Activated CD4-positive, CD25-positive, alpha-beta regulatory T cell treated with anti-CD3 and anti-CD28 coated beads, Interleukin-2, amount 50 U/mL, for 16 hours (primary cell): ENCODE data around the gene HOXD12.

Experiments
- DNase-seq: peaks from one replicate; pipeline ENCODE4 v3.0.0-alpha.2; 2020; ENCODE audit warnings: low read depth, low spot score

Gene HOXD12

DNA sequence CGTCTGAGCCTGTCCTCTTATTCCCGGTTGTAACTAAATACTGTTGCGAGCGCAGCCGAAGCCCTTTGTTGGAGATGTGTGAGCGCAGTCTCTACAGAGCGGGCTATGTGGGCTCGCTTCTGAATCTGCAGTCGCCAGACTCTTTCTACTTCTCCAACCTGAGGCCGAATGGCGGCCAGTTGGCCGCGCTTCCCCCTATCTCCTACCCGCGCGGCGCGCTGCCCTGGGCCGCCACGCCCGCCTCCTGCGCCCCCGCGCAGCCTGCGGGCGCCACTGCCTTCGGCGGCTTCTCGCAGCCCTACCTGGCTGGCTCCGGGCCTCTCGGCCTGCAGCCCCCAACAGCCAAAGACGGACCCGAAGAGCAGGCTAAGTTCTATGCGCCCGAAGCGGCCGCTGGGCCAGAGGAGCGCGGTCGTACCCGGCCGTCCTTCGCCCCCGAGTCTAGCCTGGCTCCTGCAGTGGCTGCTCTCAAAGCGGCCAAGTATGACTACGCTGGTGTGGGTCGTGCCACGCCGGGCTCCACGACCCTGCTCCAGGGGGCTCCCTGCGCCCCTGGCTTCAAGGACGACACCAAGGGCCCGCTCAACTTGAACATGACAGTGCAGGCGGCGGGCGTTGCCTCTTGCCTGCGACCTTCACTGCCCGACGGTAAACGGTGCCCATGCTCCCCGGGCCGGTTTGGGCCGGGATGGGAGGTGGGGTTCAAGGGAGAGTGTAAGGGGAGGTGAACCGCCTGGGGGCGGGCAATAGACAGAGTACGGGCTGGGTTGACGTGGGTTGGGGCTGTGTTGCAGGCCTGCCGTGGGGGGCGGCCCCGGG lies at the start of gene HOXD12:
TSS of gene HOXD12 (plus strand) at position 68 of the 819 bp plus-strand sequence. CDS start at position 75, 7 bp downstream.
- no peak for DNase-seq

DNA sequence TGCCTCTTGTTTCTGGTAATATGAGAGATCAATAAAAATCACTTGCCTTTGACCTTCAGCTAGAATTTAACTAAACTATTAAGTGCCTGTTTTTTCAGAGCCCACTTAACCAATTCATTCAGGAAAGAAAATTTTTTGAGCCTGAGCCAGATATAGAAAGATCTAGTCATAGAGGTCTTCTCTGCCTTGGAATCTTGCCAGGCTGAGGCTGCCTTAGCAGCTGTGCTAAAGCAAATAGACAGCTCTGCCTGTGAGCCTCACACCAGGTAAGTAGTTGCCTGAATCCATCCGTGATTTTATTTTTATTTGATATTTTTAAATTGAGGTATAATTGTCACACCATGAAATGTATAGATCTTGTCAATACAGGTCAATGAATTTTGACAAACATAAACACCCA lies 43.2 kb upstream of the HOXD12 start:
- DNase-seq: no peak

GRCh38 chr2:176063958-176064357 lies 35.6 kb upstream of the HOXD12 start:
- no peak for DNase-seq

GRCh38 chr2:176066645-176067588 lies 32.7 kb upstream of the HOXD12 start:
- no peak for DNase-seq

DNA sequence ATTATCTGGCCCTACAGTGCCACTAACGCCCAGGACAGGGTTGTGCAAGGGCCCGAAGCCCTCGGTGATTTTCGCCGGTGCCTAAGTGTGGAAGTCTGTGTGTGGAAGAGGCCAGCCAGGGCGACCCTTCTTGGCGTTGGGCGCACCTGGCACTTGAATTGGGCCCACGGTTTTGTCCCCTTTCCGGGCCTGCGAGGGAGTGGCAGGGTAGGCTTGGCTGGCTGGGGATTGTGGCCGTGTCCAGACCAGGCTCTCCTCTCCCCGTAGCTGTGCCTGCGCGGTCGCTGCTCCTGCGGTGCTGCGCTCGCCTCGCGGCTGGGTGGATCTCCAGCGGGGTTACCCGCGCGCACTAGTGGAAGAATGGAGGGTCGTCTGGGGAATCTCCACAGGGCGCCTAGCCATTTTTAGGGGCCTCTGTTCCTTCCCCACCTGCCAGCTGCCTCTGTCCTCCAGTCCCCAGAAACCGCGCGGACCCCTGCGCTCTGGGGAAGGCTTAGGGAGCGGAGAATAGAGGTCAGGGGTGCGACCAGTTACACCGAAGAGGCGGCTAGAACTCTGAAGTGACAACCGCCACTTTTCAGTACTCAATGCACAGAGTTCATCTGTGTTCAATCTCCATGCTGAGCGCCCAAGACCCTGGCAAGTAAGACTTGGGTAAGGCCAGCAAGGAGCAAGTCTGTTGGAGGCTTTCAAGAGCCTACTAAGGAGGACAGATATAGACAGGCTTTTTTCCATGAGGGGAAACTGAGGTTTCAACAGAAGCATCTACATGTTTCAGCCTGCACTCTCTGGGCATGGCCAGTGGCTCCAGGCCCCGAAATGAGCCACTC lies 31.8 kb upstream of the HOXD12 start:
- DNase-seq: no peak

GRCh38 chr2:176068419-176068832 lies 31.2 kb upstream of the HOXD12 start:
- DNase-seq: no peak

DNA sequence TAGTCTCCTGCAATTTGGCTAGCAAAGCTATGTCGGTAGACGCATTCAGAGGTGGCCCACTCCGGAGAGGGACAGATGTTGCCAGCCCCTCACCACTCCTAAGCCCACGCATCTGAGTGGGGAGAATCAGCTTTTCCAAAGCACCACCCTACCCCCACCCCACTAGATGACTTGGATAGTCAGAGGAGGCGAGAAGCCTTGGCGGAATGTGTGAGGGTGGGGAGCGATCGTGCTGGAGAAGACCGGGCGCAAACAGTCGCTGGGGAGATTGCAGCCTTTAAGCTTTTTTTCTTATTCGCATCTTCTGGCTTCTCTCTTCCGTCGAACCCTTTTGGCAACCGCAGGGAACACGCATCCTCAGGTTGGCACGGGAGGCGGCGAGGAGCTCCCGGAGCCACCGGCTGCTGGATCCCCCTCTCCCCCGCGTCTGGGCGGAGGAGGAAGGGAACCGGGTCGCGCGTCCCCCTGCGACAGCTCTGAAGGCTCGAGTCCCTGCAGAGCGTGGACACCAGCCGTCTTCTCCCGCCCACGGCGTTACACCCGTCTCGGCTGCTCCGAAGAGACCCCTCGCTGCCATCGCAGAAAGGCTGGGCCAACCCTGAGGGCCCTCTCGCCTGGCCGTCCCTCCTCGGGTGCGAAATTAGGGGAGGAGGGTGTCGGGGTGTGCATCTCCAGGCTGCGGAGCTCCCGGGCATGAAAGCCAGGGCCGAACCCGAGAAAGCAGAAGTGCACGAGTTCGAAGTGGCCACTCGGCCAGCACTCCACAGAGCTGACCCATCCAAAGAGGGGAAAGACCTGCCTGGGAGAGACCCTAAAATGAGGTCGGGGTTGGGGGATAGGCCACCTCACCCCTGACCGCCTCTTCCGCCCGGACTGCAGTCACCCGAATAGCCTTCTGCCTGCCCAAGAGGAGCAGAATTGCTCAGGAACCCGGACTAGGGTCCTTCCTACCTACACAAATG lies 28.0 kb upstream of the HOXD12 start:
- DNase-seq: no peak

GRCh38 chr2:176072292-176072669 lies 27.3 kb upstream of the HOXD12 start:
- no peak for DNase-seq

GRCh38 chr2:176072951-176073904 lies 26.4 kb upstream of the HOXD12 start:
- no peak for DNase-seq

DNA sequence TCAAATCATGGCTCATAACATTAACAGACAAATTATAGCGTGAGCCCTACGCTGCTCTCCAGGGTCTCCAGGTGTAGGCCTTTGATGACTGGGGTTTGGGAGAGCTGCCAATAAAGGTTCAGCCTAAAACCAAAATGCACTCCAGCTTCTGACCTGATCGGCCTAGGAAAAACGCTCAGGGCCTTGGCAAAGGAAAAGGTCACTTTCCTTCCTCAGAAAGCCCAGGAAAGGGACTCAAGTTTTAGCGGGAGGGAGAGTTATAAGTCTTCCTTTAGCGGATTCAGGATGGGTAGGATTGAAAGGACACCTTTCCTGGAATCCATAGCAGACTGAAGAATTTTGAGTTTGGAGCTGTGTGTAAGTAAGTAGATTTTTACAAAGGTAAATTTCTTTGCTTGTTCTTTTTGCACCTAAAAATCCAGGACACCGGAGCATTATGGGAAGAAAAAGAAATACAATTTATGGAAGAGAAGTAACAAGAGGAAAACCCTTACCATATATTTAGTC lies 24.6 kb upstream of the HOXD12 start:
- DNase-seq: no peak

DNA sequence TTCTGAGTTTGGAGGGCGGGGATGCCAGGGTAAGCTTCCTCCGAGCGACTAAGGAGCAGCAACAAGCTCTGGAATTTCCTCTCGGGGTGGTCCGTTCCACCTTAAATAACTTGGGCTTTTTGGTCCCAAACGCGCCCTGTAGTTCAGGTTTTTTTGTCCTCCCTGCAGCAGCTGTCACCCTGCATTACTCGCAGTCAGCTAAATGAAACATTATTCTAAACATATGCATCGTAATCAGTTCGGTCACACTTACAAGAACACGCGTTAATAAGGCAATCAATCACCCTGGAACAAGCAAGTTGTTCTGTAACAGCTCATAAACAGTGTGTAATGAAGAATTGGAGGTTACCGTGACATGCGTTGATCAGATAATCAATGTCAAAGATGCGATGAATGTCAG lies 24.1 kb upstream of the HOXD12 start:
- no peak for DNase-seq

DNA sequence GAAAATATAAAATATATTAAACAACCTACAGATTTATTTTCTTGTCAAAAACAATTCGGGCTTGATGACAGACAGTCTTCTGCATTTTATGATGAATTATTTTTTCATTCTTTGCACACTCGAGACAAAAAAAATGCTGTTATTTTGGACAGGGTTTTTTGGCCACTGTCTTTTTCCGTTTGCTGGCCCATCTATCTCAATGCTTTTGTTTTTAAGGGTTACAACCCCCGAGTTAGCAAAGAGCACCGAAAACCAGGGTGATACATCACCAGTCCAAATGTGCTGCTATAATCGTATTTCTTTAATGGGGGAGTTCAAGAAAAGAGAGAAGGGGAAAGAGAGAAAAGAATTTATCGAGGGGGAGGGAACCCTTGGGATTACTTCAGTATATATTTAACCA lies 23.5 kb upstream of the HOXD12 start:
- no peak for DNase-seq

GRCh38 chr2:176076796-176077195 lies 22.8 kb upstream of the HOXD12 start:
- no peak for DNase-seq

DNA sequence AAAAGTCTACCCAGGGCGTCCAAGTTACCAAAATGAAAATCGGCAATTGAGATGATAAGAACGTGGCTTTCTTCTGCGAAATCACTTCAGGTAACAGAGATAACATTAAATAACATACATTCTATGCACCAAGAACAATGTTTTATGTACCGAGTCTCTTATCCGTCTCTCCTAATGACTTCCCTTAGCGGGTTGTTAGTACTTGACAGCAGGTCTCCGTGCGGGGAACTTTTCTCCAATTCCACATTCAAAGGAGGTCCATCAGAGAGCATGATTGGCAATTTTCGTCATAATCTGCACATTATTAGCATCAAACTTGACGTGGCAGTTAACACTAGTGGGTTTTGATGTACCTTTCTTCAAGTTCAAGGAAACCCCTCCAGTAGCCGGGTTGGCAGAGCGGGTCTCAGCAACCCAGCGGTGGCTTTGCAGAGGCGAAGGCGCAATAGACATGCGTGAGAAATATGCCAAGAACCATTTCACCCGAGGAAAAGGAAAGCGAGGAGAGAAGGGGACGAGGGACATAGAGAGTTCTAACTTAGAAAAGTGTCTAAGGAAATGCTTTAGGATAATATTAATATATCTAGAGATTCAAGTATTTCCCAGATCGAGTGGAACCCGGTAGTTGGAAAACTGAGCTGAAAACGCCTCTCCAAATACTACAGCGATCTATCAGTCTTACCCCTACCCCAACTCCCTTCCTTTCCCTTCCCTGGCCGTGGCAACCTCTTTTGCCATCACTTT lies 20.9 kb upstream of the HOXD12 start:
- no peak for DNase-seq

GRCh38 chr2:176079285-176079830 lies 20.2 kb upstream of the HOXD12 start:
- no peak for DNase-seq

GRCh38 chr2:176079831-176080539 lies 19.6 kb upstream of the HOXD12 start:
- no peak for DNase-seq

DNA sequence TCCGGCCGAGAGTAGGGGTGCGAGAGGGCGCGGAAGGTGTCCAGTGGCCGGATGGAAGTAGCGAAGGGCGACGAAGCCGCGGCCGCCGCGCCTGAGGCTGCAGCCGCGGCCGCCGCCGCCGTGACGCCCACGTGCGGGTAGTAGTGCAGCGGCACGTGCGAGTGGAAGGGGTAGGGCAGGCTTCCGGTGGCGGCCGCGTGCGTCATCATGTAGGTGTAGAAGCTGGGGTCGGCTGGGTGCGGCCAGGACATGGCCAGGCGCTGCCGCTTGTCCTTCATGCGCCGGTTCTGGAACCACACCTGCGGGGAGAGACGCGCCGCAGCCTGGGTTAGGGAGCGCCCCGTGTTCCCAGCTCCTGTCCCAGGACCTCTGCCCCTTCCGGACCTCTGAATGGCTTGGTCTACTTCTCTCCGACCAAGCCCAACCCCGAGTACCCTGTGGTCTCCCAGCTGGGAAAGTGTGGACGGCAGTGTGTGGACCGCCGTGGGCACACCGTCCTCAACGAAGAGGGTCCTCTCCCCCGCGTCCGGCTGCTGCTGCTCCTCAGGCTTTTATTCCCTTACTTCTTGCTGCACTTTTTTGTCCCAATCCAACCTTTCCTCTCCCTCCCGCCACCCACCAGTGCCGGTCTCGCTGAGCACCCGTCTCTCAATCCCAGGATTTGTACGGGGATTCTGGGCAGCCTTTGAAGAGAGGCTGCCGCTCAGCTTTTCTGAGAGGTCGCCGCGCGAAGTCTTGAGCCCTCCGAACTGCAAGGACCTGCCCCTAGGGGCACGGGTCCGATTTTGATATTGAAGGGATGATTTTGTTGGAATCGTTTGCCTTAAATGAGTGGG lies 18.8 kb upstream of the HOXD12 start:
- DNase-seq: no peak
